Activated CD4-positive, alpha-beta T cell treated with anti-CD3 and anti-CD28 coated beads, Interleukin-2, Interleukin-4, amounts not matched to agents 100 ng/mL and 50 ng/mL, durations not matched to agents 16 hours and 8 hours (primary cell): Measurements from ENCODE around the gene SBDS.
"Not testable (repeated sequence)": the region's sequence is repeated elsewhere in the genome, so short reads cannot be mapped to it uniquely, and the experiment has no call there.

Experiments used
- DNase-seq: peaks from one replicate; pipeline ENCODE4 v3.0.0-alpha.2; 2020; ENCODE audit warnings: low spot score

Gene SBDS

DNA sequence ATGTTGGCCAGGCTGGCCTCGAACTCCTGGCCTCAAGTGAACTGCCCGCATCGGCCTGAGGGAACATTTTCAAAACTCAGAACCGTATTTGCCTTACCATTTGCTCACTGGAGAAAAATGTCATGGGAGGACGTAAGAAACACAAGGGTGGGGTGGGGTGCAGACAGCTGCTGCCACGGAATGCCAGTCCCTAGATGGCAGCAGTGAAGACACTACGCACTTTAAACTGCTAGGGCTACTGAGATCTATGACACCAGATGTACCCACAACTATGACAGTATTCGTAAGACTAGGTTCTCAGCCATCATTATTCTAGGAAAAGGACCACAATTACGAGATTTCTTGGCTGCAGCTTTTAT lies 716 bp downstream of the SBDS start:
- DNase-seq = peak; percentile 63

DNA sequence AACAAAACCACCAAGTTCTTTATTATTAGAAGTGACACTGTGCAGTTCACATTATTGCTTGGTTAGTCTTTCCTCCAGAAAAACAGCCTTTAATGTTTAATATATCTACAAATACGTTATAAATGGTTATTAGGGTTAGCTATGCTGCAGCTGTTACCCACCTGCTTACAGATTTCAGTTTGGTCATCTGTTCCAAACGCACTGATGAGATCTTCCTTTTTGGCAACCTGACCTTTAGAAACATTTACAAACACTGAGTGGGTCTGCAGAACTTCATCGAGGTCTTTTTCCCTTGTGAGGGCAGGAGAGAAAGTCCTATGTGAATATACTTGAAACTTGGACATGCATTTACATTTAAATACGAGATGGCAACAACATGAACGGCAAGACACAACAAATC lies 1.3 kb downstream of the SBDS start:
- DNase-seq = not testable (repeated sequence)

DNA sequence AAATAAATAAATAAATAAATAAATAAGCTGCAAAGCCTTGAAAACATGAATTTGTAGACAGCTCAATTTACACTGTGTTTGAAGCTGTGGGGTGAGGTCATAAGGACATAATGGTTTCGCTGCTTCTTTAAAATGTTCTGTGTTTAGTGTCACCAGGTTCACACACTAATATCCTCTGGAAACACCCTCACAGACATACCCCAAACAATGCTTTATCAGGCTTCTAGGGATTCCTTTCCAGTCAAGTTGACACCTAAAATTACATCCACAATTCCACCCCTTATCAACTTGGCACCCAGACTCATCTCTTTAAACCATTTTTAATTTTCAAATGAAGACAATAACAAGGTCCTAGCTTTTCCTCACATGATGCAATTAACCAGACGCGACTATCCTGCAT lies 5.8 kb downstream of the SBDS start:
- DNase-seq = not testable (repeated sequence)

DNA sequence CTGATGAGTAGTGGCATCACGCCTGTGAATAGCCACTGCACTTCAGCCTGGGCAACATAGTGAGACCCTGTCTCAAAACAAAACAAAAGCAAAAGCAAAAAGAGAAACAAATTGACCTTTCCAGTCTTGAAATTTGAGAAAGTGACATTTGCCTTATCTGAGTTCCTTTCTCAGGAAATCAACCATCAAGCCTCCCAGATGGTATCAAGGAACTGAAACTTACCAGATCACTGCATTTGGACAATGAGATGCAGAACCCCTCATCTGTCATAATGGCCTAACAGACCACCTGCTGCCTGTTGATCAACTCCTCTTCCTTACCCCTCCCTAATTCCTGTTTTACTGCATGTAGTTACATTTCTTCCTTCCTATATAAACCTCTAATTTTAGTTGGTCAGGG lies 15.1 kb downstream of the SBDS start:
- DNase-seq = not testable (repeated sequence)

DNA sequence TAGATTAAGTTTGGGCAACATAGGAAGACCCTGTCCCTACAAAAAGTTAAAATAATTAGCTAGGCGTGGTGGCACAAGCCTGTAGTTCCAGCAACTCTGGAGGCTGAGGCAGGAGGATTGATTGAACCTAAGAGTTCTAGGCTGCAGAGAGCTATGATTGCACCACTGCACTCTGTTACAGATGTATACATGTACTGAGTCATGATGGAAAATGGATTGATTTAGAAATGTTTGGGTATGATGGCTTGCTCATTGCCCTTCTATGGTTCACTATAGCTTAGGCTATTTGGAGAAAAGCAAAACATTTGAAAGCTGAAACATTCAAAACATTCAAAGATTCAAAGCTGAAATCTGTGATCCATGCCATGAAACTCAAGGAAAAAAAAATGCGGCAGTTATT lies 16.4 kb downstream of the SBDS start:
- not testable (repeated sequence) for DNase-seq

DNA sequence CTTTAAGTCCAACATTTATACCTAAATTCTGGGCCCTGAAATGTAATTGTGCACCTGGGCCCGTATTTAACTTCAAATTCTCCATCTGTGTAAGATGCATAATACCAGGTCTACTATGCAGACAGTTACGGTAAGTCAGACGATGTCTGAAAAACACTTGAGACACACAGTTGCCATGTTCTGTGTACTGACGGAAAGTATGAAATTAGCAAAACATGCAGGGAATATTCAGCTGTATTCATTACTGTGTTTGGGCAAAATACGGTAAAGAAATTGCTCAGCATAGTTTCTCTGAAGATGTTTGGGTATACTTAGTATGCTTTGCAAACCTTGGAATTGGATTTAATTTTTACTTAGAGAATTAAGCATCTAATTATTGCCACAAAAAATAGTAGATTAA lies 17.1 kb downstream of the SBDS start:
- not testable (repeated sequence) for DNase-seq

DNA sequence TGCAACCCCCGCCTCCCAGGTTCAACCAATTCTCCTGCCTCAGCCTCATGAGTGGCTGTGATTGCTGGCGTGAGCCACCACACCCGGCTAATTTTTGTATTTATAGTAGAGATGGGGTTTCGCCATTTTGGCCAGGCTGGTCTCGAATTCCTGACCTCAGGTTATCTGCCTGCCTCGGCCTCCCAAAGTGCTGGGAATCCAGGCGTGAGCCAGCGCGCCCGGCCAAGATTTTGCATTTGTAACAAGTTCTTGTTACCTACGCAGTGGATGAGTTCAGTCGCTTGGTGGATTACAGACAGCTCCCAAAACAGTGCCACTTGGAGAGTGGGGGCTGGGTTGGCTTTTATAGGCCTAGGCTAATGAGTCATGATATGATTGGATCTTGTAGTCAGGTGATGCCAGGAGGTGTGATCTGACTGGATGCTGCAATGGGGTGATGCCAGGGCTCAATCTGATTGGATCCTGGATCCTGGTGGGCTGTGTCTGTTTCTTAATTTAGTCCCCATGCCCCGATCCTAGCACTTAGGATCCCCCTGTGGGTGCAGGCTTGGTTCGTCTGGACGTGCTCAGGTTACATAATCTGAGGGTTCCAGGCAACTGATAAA lies 20.3 kb downstream of the SBDS start:
- no peak for DNase-seq

DNA sequence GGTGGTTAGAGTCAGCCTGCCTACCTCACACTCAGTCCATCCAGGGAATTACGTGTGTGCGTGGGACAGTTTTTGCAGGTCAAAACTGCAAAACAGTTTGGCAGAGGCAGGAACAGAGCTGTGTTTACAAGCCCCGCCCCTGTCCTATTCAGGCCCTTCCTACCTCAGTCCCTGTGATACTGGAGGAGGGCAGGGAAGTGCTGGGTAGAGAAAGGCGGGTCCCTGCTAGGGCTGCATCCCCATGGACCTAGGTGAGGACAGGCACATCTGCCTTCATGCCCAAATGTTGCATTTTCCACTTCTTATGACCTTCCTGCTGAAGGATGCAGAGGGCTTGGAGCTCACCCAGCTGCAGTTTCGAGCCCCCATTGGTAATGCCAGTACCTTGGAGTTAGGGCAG lies 25.1 kb downstream of the SBDS start:
- DNase-seq = no peak

DNA sequence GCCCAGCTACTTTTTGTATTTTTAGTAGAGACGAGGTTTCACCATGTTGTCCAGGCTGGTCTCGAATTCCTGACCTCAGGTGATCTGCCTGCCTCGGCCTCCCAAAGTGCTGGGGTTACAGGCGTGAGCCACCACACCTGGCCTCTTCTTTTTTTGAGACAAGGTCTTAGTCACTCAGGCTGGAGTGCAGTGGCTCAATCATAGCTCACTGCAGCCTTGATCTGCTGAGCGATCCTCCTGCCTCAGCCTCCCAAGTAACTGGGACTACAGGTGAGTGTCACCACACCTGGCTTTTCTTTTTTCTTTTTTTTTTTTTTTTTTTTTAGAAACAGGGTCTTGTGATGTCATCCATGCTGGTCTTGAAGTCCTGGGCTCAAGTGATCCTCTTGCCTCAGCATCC lies 26.4 kb downstream of the SBDS start:
- not testable (repeated sequence) for DNase-seq

DNA sequence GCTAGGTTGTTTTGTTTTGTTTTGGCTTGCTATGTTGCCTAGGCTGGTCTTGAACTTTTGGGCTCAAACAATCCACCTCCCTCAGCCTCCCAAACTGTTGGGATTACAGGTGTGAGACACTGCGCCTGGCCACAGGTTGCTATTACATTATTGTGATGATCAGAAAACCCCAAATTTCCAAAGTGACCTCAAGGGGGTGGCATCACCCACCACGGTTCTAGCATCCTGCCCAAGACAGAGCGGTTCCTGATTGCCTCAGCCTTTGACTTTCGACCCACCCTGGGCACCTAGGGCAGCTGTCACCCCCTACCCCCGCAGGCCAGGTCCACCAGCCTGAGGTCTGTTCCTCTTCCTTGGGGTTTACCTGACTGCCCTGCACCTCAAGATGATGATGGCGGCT lies 28.4 kb downstream of the SBDS start:
- DNase-seq = no peak

DNA sequence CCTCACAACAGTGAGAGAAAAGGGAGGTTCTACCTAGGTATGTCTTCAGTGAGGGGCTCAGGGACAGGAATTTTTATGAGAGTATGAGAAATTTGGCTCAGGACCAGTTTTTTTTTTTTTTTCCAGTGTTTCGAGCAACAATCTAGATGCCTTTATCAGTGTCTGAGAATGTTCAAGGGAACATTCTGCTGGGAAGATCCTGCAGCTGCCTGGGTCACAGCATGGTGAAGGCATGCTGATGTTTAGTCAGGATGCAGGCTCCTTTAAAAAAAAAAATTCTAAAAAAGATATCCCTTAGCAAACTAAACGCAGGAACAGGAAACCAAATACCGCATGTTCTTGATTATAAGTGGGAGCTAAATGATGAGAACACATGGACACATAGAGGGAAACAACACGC lies 31.0 kb downstream of the SBDS start:
- no peak for DNase-seq

DNA sequence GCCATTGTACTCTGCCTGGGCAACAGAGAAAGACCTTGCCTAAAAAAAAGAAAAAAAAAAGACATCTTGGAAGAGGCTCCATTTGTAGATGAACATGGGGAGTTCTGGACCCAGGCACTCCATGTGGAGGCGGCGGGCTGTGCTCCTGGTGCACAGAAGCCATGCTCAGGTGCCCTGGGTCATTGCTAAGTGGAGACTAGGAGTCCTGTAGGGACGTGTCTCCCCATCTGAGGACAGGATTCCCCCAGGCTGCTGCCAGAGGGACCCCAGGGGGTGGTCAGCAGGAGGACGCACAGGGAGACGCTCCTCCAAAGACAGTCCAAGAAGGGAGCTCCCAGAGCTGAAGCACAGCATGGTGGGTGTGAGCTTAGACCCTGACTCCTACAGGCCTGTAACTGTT lies 34.3 kb downstream of the SBDS start:
- DNase-seq = no peak

DNA sequence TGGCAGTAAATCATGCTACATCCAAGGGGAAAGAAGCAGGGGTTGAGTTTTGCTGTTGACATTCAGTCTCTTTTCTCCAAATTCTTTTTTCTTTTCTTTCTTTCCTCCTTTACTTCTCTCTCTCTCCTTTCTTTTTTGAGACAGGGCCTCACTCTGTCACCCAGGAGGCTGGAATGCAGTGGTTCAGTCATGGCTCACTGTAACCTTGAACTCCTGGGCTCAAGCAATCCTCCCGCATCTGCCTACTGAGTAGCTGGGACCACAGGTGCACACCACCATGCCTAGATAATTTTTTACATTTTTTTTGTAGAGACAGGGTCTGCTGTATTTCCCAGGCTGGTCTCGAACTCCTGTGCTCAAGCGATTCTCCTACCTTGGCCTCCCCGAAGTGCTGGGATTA lies 35.2 kb downstream of the SBDS start:
- no peak for DNase-seq

DNA sequence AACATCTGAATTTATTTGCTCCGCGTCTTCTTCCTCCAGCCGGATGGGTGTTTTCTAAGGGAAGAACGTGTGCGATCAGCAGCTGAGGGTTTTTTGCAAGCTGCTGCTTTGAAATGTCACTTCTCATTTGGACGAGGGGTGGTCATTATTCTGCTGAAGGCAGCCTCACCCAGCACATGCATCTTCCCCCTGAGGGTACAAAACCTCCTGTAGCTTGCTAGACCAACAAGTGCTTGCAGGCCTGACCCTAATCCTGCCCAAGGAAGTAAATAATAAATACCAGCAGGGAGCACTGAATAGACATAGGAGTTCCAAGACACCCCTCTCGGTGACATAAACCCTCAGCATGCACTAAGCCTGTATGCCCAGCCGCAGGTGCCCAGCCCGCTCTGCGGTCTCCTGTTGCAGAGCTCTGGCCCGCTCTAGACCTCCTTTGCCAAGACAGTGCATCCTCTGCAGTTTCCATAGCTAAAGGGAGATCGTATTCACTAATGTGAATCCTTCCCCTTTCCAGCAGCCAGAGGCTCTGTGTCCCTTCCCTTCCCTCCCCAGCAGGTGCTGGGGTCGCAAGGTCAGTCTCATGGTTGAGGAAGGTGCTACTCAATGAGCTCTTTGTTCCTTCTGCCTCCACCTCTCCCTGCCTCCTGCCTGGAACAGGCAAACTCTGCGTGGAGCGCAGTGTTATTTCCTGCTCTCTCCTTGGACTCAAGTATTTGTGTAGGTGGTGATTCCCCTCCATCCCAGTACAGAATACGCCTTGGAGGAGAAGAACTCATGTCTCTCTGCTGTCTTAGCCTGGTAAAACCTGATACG lies 36.6 kb downstream of the SBDS start:
- no peak for DNase-seq

DNA sequence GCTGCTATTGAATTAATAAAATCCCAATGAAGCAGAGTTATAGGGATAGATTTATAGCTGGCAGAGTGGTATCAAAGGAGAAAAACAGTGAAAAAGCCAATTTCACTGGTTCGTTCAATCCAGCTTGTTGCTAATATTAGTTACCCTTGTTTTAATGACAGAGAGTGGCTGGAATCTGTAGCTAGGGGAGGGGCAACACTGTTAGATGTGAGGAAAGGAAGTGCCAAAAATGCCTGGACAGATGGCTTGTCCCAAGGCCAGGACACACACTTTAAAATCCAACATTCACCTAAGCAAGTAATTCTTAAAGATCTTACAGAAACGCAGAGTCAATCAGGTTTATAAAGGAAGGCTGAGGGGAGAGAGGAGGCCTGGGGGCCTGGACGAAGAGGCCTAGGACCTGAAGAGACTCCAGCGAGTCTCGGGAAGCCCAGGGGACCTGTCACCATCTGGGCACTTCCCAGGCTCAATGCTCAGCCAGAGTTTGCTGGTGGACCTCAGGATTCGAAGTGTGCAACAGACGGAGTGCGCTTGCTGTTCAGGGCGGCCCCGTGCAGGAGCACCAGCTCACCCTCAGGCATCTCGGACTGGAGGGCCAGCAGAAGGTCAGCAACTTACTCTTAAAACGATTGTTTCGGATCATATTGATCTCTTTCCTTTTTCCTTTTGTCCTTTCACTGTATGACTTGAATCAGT lies 37.6 kb downstream of the SBDS start:
- DNase-seq = no peak

DNA sequence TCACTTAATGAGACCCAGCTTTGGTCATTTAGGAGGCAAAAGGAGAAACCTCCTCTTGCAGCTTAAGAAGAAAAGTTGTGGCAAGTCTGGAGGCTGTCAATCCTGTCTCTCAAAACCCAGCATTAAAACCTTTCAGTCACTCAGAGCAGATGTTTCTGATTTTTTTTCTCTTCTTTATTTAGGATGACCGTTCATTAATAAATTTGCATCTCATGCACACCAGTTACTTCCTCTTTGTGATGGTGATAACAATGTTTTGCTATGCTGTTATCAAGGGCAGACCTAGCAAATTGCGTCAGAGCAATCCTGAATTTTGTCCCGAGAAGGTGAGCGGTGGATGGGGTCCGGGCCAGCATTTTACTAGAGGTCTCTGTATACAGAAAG lies 42.4 kb downstream of the SBDS start:
- no peak for DNase-seq

DNA sequence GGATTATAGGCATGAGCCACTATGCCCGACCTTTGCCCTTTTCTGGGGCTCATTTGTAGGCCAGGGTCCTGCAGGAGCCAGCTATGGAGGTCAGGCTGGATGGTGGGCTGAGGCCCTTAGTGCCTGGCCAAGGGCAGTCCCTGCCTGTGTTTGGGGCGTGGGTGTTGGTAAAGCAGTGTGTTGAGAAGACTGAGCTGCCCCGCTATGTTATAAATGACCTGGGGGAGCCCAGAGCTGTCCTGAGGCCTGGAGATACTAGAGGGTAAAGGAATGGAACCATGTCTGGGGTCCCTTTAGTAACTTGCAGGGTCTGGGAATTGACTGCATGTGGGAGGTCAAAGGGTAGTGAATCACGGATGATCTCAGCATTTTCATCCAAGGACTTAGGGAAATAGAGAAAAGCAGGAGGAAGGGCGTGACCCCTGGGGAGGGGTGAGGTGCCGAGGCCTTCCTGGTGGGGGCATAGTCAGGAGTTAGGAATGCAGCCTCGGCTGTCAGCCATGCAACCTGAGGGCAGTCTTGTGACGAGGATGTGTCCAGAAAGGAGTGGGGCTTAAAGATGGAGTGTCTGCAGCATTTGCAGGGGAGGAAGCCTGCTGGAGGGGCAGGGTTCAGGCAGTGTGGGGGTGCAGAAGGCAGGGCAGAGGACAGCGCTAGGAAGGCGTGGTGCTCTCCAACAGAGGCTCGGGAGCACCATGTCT lies 42.9 kb downstream of the SBDS start:
- DNase-seq = no peak

DNA sequence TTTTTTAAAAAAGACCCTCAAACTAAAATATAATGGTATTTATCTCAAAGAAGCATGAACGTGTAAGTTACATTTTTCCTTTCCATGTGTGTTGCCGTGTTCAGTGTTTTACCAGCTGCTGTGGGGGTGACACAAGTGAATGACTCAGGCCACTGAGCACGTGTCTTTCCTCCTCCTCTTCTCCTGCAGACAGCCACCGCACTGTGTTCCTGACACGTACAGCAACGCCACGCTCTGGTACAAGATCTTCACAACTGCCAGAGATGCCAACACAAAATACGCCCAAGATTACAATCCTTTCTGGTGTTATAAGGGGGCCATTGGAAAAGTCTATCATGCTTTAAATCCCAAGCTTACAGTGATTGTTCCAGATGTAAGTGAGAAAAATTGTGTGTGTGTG lies 44.6 kb downstream of the SBDS start:
- DNase-seq = no peak

DNA sequence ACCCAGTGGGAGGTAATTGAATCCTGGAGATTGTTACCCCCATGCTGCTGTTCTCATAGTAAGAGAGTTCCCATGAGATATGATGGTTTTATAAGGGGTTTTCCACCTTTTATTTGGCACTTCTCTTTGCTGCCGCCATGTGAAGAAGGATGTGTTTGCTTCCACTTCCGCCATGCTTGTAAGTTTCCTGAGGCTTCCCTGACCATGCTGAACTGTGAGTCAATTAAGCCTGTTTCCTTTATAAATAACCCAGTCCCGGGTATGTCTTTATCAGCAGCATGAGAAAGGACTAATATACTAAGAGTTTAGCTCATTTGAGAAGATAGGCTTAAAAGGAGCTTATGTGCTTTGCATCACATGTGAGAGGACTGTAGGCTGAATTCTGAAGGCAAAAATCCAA lies 45.1 kb downstream of the SBDS start:
- DNase-seq = no peak

DNA sequence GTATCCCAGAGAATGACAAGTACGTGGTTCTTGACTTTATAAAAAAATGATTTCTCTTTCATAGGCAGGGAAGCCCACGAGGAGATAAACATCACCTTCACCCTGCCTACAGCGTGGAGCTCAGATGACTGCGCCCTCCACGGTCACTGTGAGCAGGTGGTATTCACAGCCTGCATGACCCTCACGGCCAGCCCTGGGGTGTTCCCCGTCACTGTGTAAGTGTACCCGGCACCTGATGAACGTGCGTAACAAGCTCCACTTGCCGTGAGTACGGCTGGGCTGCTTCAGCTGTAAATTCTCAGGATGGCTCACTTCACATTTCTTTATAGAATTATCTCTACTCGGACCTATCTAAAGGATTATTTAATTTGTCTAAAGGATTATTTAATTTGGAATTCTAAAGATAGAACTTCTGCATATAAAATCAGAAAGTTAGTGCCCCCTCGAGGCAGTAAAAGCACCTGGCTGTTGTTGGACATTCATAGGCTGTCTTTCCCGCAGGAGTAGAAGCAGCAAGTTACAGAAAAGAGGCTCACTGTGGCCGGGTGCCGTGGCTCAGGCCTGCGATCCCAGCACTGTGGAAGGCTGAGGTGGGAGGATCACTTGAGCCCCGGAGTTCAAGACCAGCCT lies 46.8 kb downstream of the SBDS start:
- no peak for DNase-seq

DNA sequence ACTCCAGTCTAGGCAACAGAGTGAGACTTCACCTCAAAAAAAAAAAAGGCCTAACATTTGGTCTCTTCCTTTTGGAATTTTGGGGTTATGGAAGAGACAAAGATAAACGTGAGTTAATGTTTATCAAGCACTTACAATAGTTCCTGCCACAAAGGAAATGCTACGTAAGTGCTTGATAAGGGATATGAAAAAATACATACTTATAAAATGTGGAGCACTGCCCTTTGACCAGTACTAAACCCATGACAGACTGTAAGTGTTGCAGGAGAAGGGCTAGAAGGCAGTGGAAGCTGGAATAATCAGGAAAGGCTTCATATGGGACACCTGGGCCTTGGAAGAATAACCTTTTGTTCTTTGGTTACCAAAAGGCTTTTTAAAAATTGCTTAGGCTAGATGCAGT lies 48.8 kb downstream of the SBDS start:
- no peak for DNase-seq

DNA sequence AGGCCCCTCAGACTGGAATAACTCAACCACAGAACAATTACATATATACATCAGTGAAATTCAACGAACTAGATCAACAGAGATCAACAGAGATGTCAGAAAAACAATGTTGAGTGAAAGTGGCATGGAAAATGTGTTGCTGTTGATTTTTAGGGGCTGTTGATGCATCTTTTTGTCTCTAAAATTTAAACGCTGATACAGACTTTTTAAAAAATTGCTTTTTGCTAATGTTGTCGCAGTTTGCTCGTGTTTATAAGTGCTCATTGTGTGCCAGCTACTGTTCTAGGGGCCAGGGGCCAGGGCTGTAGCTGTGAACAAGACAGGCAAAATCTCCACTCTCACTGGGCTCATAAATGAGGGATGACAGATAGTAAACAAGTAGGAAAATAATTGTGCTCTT lies 56.1 kb downstream of the SBDS start:
- DNase-seq = no peak
